GM12891 (cell line): ENCODE measurements around the gene CSRP1.

Experiments used
- DNase-seq: peaks from one replicate; pipeline ENCODE4 v3.0.0; 2011; ENCODE audit warnings: low spot score; ENCODE audit not compliant: insufficient read length
- FAIRE-seq: peaks from 2 replicates; lab custom pipeline; 2011; peaks lifted over from hg19 to GRCh38; lab: Jason Lieb, UNC
- PAX5 ChIP-seq: IDR thresholded peaks from 2 replicates; pipeline ENCODE4 v1.6.1; 2011; ENCODE audit warnings: low read length, moderate library complexity, mild to moderate bottlenecking; ENCODE audit not compliant: insufficient read depth, severe bottlenecking
- POLR2A ChIP-seq: IDR thresholded peaks from 2 replicates; pipeline ENCODE4 v1.6.1; 2011; ENCODE audit warnings: low read depth, low read length, control low read depth
- POLR2AphosphoS5 ChIP-seq: IDR thresholded peaks from 2 replicates; pipeline ENCODE4 v1.6.1; 2011; ENCODE audit warnings: low read depth, low read length, control low read depth
- POU2F2 ChIP-seq: IDR thresholded peaks from 2 replicates; pipeline ENCODE4 v1.6.1; 2011; ENCODE audit warnings: low read depth, mild to moderate bottlenecking, control low read depth, low read length, moderate library complexity
- SPI1 ChIP-seq: IDR thresholded peaks from 2 replicates; pipeline ENCODE4 v1.6.1; 2011; ENCODE audit warnings: low read depth, low read length, control low read depth
- TAF1 ChIP-seq: IDR thresholded peaks from 2 replicates; pipeline ENCODE4 v1.6.1; 2011; ENCODE audit warnings: low read depth, low read length, control low read depth

CSRP1 gene

DNA sequence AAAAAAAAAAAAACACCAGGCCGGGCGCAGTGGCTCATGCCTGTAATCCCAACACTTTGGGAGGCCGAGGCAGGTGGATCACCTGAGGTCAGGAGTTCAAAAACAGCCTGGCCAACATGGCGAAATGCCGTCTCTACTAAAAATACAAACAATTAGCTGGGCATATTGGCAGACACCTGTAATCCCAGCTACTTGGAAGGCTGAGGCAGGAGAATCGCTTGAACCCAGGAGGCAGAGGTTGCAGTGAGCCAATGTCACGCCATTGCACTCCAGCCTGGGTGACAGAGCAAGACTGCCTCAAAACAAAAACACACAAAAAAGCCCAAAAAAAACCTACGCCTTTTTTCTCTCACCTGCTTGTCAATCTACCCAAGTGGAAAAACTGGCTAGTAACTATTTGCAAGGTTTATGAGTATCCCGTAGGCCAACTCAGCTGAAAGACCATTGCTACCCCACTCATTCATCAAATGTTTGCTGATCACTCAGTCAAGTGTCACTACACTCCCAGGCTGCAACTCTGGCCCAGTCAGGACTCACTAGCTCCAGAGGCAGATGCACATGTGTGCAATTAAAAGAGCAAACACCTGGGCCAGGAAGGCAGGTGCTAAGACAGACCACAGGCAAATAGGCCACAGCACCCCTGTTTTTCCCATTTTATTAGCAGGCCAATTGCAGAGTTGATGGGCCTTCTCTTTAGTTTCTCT is 2.0 kb downstream of the CSRP1 start:
- TF ChIP-seq POU2F2 (no peak), SPI1 (no peak), POLR2AphosphoS5 (no peak), POLR2A (no peak), TAF1 (no peak), PAX5 (no peak)
- FAIRE-seq (no peak), DNase-seq (no peak)

DNA sequence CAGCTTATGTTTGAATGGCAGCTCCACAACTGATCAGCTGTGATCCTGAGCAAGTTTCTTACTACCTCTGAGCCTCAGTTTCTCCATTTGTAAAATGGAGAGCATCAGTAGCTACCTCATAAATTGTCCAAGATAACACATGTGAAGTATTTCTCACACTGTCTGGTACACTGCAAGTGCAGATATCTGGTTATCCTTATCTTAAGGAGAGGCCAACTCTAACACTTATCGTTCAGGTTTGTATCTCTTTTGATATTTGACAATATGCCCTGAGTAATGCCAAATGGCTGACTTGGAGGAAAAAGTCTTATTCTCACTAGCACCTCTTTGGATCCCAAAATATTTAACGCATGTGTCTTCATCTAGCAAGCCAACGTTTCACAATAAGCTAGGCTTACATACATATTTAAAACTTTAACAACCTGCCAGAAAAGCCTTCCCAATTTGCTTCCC is 2.7 kb downstream of the CSRP1 start:
- FAIRE-seq (no peak), DNase-seq (no peak)
- TF ChIP-seq PAX5 (no peak), POLR2AphosphoS5 (no peak), SPI1 (no peak), TAF1 (no peak), POU2F2 (no peak), POLR2A (no peak)

DNA sequence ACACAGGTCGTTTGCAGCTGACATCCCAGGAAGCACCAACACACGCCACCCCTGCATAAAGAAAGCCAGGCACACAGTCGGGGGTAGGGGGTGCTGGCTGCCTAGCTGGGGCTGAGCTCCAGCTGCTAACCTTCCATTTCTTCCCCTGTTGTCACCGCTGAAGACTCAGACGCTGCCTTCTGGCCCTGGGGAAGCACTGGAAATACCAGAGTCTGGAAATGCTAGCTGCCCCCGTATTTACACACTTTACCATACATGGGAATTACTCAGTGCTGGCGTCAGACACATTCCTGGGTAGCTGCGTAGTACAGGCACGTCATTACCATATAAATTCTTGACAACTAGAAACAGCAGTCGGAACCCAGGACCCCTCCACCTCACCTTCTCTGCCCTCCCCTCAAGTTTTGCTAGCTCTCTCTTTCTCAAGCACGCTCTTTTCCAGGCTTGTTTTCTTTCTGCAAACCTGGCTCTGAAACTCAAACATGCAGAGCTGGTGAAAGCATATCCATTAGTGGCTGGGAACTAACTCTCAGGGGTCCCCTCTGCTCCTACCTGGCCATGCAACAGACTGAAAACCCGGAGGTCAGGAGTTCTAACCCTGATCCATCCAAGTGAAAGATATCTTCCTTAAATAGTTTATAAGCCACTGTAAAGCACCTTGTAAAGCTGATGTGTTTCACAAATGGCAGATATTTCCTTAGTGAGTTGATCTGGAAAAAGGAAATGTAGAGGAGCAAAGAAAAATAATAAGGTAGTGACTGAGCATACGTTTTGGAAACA is 3.3 kb downstream of the CSRP1 start:
- FAIRE-seq: no peak
- DNase-seq: no peak
- TF ChIP-seq PAX5: no peak
- TF ChIP-seq POLR2AphosphoS5: no peak
- no peak for TF ChIP-seq POLR2A
- no peak for TF ChIP-seq POU2F2
- no peak for TF ChIP-seq SPI1
- TF ChIP-seq TAF1: no peak

DNA sequence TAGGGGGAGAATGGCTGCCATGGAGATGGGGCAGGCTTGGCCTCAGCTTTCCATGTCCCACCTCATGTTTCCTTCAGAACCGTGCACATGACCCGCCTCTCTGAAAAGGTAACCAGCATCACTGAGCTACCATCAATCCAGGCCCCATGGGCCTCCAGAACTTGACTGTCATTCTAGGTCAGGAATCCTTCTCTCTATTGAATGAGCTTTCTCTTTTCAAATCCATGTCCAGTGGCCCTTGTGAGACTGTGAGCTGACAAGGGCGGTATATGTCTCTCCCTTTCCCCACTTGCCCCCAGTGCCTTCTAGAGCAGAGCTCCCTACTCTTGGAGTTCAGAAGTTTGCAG is 4.4 kb downstream of the CSRP1 start:
- FAIRE-seq: no peak

DNA sequence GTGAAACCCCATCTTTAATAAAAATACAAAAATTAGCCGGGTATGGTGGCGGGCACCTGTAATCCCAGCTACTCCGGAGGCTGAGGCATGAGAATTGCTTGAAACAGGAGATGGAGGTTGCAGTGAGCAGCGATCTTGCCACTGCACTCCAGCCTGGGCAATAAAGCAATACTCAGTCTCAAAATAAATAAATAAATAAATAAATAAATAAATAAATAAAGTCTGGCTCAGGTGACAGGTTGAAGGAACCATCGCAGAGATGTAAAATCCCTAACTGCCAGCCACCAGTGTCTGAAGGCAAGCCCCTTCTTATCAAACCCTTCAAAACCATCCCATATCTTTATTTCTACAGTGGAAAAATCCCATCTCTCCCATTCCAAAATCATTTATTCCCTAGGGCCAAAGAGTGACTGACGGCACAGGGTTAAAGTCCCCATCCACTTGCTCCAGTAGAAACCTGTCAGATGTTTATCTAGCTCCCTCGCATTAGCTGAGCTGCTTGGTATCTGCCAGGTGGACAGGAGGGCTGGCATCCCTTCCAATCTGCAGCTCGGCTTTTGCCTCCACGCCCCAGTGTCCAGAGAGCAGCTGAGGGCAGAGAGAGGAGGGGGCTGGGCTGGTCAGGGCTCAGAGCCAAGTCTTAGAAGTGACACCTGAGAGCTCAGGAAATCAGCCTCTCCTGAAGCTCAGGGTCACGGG is 5.0 kb downstream of the CSRP1 start:
- DNase-seq: no peak
- TF ChIP-seq POLR2A (no peak), SPI1 (no peak), POLR2AphosphoS5 (no peak), POU2F2 (no peak), TAF1 (no peak), PAX5 (no peak)
- FAIRE-seq: no peak

More for the DNA sequence above, 4.4 kb downstream of the CSRP1 start:
- DNase-seq: no peak
- TF ChIP-seq POU2F2 (no peak), POLR2AphosphoS5 (no peak), PAX5 (no peak), POLR2A (no peak), TAF1 (no peak), SPI1 (no peak)

DNA sequence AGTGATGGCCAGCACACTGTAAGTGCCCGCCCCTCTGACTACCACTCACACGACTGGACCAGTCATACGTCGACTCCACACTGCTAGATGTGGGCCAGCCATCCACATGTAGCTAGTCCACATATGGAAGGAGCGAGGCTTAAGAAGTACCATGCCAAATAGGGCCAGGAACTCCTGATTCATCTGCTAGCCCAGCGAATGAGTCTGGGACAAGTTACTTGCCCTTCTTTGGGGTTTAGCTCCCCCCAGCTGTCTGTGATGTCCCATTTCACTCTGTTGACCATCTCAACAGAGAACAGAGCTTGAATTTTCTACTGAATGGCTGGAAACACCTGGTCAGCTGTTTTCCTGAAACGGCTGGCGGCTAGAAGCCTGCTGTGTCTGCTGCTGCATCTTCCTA is 5.8 kb downstream of the CSRP1 start:
- FAIRE-seq (no peak), DNase-seq (no peak)
- no peak for TF ChIP-seq POLR2AphosphoS5
- TF ChIP-seq POU2F2: no peak
- TF ChIP-seq SPI1: no peak
- no peak for TF ChIP-seq POLR2A
- TF ChIP-seq TAF1: no peak
- TF ChIP-seq PAX5: no peak

DNA sequence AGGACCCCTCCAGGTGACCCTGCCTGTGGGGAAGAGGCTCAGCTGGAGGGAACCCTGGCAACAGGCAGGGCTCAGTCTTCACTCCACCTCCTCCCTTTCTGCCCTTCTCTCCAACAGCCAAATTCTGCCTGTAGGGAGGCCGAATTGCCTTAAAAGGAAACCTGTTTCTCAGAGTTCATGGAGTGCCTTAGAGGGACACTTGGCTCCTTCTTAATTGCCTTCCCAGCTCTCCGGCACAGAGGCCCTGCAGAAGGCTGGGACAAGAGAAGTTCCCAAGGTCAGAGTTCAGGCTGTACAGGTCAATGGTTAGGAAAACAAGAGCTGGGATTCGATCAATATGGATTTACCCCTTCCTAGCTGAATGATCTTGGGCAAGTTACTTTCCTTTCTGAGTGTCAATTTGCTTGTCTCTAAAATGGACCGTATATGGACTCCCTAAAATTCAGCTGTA is 6.2 kb downstream of the CSRP1 start:
- FAIRE-seq (no peak), DNase-seq (no peak)
- no peak for TF ChIP-seq POU2F2
- TF ChIP-seq POLR2AphosphoS5: no peak
- TF ChIP-seq PAX5: no peak
- TF ChIP-seq TAF1: no peak
- TF ChIP-seq SPI1: no peak
- no peak for TF ChIP-seq POLR2A

DNA sequence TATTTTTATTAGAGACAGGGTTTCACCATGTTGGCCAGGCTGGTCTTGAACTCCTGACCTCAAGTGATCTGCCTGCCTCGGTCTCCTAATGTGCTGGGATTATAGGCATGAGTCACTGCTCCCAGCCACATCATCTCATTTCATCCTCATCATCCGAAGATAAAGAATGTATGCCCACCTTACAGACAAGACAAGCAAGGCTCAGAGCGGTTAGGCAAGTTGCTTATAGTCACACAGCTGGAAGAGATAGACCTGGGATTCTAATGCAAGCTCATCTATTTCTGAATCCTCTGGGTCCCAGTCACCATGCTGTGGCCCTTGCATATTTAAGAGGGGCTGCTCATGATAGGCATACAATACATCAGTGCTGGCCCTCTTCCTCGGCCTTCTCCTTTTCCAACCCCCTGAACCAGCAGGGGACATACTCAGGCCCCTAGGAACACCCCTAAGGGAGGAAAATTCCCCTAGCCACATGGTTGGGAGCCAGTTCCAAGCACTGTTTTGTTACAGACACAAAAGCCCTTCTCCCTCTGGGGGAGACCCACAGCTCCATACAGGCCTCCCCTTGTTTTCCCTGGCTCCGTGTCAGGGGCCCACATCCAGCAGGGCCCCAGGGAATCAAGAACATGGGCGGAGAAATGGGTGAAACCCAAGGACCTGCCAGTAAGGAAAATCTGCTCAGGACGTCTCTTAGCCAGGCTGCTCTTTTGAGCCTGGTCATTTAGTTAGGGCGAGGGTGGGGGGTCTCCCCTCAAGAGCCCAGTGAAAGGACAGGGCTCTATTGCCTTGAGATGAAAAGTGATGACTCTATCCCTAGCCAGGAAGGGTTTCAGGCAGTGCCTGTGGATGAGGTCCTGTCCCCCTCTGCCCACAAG is 6.9 kb downstream of the CSRP1 start:
- DNase-seq (no peak), FAIRE-seq (no peak)
- no peak for TF ChIP-seq TAF1
- TF ChIP-seq SPI1: no peak
- TF ChIP-seq POU2F2: no peak
- no peak for TF ChIP-seq PAX5
- no peak for TF ChIP-seq POLR2AphosphoS5
- TF ChIP-seq POLR2A: no peak
